ENCODE results near the gene CYP2U1. TPM values are rescaled to one million over a fixed set of nuclear protein-coding genes. Genes with fewer than 3 reads are reported as not detected.

Gene CYP2U1
- total and polyA plus RNA-seq, 10 donors, result 5.5 to 14.0 (median 12.2) TPM

DNA sequence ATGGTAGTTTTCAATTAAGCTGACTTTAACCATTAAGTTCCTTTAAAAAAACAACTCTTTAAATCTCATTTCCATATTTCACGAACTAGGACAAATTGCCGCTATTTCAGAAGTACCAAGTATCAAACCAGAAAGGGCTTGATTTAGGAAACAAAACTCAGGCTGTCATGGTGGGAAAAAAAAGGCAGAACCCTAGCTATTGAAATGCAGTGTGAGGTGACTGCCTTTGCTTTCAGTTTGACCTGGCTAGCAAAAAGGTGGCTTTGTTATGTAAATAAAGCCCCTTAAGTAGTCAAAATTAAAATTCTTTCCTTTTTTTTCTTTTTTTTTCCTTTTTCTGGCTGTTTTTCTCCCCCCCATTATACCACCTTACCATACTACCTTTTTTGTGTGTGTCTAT is 40.6 kb upstream of the CYP2U1 start:
- 88 to 97% (median 92%) methylated on average over 2 of the region's 2 CpGs for WGBS, 5 donors
- H3K36me3 ChIP-seq, result no peaks in the 10 kb centered on the region
- intact Hi-C loops (cut with DNase I; ENCODE audit: low total_unique reads), result no loop called here
- H3K4me3 ChIP-seq, result no peak overlapping the region
- no peak overlapping the region for H3K27ac ChIP-seq
- TF ChIP-seq, protein P1, sequence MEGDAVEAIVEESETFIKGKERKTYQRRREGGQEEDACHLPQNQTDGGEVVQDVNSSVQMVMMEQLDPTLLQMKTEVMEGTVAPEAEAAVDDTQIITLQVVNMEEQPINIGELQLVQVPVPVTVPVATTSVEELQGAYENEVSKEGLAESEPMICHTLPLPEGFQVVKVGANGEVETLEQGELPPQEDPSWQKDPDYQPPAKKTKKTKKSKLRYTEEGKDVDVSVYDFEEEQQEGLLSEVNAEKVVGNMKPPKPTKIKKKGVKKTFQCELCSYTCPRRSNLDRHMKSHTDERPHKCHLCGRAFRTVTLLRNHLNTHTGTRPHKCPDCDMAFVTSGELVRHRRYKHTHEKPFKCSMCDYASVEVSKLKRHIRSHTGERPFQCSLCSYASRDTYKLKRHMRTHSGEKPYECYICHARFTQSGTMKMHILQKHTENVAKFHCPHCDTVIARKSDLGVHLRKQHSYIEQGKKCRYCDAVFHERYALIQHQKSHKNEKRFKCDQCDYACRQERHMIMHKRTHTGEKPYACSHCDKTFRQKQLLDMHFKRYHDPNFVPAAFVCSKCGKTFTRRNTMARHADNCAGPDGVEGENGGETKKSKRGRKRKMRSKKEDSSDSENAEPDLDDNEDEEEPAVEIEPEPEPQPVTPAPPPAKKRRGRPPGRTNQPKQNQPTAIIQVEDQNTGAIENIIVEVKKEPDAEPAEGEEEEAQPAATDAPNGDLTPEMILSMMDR (IDR thresholded peaks at IDR 0.05 in 8 of 11, conservative IDR thresholded peaks at IDR 0.05 in 3 of 11), result no peak
- TF ChIP-seq POLR2A (IDR thresholded peaks at IDR 0.05) (no peak), POLR2AphosphoS5 (IDR thresholded peaks at IDR 0.05) (no peak)
- H3K4me1 ChIP-seq, result no peaks in the 10 kb centered on the region
- peaks cover 0 to 35% (median 26%) of the 10 kb centered on the region in 8 donors for H3K9me3 ChIP-seq
- no peak for DNase-seq
- no peaks in the 10 kb centered on the region for H3K27me3 ChIP-seq (replicated peaks in 1 of 7)

DNA sequence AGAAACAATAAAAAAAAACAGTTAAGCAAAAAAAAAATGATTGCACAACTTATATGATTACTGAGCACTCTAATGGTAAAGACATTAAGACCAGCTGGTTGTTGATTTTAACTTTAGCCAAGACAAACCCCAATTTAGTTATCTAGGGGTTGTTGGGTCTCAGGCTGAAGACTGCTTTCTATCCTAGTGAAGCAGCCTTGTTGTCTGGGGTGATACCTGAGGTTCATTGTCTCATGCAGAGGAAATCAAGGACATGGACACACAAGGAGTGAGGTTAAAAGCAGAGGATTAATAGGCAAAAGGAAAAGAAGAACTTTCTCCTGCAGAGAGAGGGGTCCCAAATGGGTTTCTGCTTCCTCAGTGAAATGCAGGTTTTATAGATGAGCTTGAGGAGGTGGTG is 40.0 kb upstream of the CYP2U1 start:
- no peak overlapping the region for H3K4me3 ChIP-seq
- TF ChIP-seq, protein P1 (IDR thresholded peaks at IDR 0.05 in 8 of 11, conservative IDR thresholded peaks at IDR 0.05 in 3 of 11), result no peak
- TF ChIP-seq POLR2A (IDR thresholded peaks at IDR 0.05) (no peak), POLR2AphosphoS5 (IDR thresholded peaks at IDR 0.05) (no peak)
- peaks cover 0 to 2% (median 0%) of the 10 kb centered on the region in 7 donors for H3K27me3 ChIP-seq (replicated peaks in 1 of 7)
- peaks cover 0 to 35% (median 26%) of the 10 kb centered on the region in 8 donors for H3K9me3 ChIP-seq
- no peak overlapping the region for H3K27ac ChIP-seq
- no peaks in the 10 kb centered on the region for H3K4me1 ChIP-seq
- no peak for DNase-seq
- H3K36me3 ChIP-seq, result no peaks in the 10 kb centered on the region
- intact Hi-C loops (cut with DNase I; ENCODE audit: low total_unique reads), result no loop called here

DNA sequence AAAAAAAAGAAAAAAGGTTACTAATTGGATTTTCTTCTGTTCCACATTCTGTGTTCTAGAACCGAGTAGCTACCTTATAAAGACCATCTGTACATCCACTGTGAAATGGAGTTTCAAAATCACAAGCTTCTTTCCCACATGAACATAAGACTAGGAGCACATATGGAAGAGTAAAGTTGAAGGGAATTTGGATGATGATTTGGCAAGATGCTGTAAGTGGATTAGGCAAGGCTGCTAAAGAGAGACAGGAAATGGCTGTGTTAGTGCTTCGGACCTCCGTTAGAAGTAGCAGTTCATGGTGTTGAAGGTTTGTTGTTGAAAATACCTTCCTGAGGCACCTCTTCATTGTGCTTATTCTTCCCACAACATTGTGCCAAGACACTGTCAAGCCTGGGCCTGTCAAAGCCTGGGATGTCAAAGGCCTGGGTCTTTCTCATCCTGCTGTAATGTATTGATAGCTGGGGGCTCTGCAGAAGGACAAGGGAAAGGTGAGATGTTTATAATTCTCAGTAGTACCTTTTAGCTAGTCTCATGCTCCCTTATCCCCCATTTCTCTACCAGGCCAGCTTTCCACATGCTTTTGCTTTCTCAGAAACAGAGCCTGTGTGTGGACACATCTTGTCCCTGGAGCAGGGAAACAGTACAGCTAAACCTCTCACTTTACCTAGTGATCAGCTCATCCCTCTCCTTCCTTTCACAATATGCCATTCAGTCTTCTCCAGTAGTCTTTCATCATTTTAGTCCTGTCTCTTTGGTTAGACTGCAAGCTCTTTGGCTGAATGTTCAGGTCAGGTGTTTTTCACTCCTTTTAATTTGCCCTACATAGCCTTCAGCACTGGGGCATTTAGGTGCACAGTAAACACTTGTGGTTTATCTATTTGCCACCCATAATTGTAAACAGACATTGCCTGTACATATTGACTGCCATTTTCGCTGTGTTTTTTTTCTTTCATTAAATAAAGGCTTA is 37.9 kb upstream of the CYP2U1 start:
- Histone ChIP-seq H3K4me3 (no peak overlapping the region), H3K27me3 (replicated peaks in 1 of 7) (peaks cover 0 to 6% (median 0%) of the 10 kb centered on the region in 7 donors), H3K36me3 (no peaks in the 10 kb centered on the region), H3K27ac (no peak overlapping the region), H3K4me1 (no peaks in the 10 kb centered on the region), H3K9me3 (peaks cover 0 to 14% (median 7%) of the 10 kb centered on the region in 8 donors)
- intact Hi-C loops (cut with DNase I; ENCODE audit: low total_unique reads), result no loop called here
- TF ChIP-seq POLR2A (IDR thresholded peaks at IDR 0.05) (no peak), POLR2AphosphoS5 (IDR thresholded peaks at IDR 0.05) (no peak)
- TF ChIP-seq, protein P1 (IDR thresholded peaks at IDR 0.05 in 8 of 11, conservative IDR thresholded peaks at IDR 0.05 in 3 of 11), result no peak
- DNase-seq, result no peak
- 50 to 85% (median 62%) methylated on average over 4 of the region's 4 CpGs for WGBS, 5 donors

DNA sequence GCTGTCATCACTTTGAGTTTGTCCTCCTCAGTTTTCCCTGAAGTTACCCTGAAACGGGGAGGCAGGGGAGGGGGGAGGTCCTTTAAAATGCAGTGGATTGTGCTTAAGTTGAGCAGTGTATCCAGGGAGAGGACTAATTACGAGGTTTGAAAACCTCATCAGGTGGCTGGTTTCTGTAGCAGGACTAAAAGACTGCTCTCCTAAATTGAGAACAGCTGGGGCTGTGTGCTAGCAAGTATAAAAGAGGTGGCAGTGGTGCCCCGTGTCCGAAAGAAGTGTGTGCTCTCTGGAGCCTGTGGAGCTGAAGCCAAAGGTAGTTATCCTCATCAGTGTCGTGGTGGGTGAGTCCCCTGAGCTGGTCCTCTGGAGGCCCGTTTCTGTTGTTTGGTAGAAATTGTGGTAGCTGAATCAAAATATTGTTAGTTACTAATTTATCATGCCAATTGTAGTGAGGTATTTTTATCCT is 37.2 kb upstream of the CYP2U1 start:
- 78 to 85% (median 83%) methylated on average over 6 of the region's 6 CpGs for WGBS, 5 donors
- intact Hi-C loops (cut with DNase I; ENCODE audit: low total_unique reads), result no loop called here
- TF ChIP-seq POLR2AphosphoS5 (IDR thresholded peaks at IDR 0.05) (no peak), POLR2A (IDR thresholded peaks at IDR 0.05) (no peak)
- TF ChIP-seq, protein P1 (IDR thresholded peaks at IDR 0.05 in 8 of 11, conservative IDR thresholded peaks at IDR 0.05 in 3 of 11), result no peak

More for the DNA sequence above, 37.2 kb upstream of the CYP2U1 start:
- Histone ChIP-seq H3K9me3 (peaks cover 0 to 7% (median under 1%) of the 10 kb centered on the region in 8 donors), H3K27me3 (replicated peaks in 1 of 7) (peaks cover 0 to 6% (median 0%) of the 10 kb centered on the region in 7 donors), H3K36me3 (no peaks in the 10 kb centered on the region), H3K4me3 (no peak overlapping the region), H3K27ac (no peak overlapping the region), H3K4me1 (no peaks in the 10 kb centered on the region)
- no peak for DNase-seq

Data from spleen (tissue), 11 donors.